WTC11 (cell line): ENCODE data around the gene DYRK1A.

Experiments used
- ATF2 ChIP-seq: sonication (generic); formaldehyde crosslinking; IDR thresholded peaks from 2 replicates; pipeline ENCODE4 v1.8.1; 2022; ENCODE audit warnings: low read depth, missing genetic modification reagents, borderline replicate concordance
- ESRRA ChIP-seq: sonication (generic); formaldehyde crosslinking; IDR thresholded peaks from 2 replicates; pipeline ENCODE4 v1.8.1; 2022; ENCODE audit warnings: mild to moderate bottlenecking, missing genetic modification reagents, borderline replicate concordance
- KAT7 ChIP-seq: sonication (generic); formaldehyde crosslinking; IDR thresholded peaks from 2 replicates; pipeline ENCODE4 v1.8.1; 2023; ENCODE audit warnings: missing genetic modification reagents, mild to moderate bottlenecking, borderline replicate concordance
- NR2C2 ChIP-seq: sonication (generic); formaldehyde crosslinking; IDR thresholded peaks from 2 replicates; pipeline ENCODE4 v1.8.0; 2022; ENCODE audit warnings: mild to moderate bottlenecking, missing genetic modification reagents

- TF ChIP-seq NR2C2 (no peak), ATF2 (CRISPR knock-in tag) (no peak), ESRRA (CRISPR knock-in tag) (no peak), KAT7 (CRISPR knock-in tag) (no peak)
Observed at GRCh38 chr21:37527716-37528115, 161.1 kb downstream of the DYRK1A start.
